Measurements from ENCODE around the gene FRMD5.

- TF ChIP-seq, protein P1, sequence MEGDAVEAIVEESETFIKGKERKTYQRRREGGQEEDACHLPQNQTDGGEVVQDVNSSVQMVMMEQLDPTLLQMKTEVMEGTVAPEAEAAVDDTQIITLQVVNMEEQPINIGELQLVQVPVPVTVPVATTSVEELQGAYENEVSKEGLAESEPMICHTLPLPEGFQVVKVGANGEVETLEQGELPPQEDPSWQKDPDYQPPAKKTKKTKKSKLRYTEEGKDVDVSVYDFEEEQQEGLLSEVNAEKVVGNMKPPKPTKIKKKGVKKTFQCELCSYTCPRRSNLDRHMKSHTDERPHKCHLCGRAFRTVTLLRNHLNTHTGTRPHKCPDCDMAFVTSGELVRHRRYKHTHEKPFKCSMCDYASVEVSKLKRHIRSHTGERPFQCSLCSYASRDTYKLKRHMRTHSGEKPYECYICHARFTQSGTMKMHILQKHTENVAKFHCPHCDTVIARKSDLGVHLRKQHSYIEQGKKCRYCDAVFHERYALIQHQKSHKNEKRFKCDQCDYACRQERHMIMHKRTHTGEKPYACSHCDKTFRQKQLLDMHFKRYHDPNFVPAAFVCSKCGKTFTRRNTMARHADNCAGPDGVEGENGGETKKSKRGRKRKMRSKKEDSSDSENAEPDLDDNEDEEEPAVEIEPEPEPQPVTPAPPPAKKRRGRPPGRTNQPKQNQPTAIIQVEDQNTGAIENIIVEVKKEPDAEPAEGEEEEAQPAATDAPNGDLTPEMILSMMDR (IDR thresholded peaks at IDR 0.05; ENCODE audit: borderline replicate concordance, extremely low read depth, low read length, poor library complexity, severe bottlenecking): no peak
- TF ChIP-seq EZH2 (IDR thresholded peaks at IDR 0.05; ENCODE audit: borderline replicate concordance, low read depth, low read length, severe bottlenecking): no peak
These were observed 237.3 kb downstream of the FRMD5 start for GRCh38 chr15:43957724-43958123.
